Measurements from ENCODE around the gene RBM11. TPM values are rescaled to one million over a fixed set of nuclear protein-coding genes. Genes with fewer than 3 reads are reported as not detected.
A peak's percentile ranks its signal among the peaks of the same experiment; 100 is the strongest.

The RBM11 gene
- polyA plus RNA-seq, 6 donors from 2014 or later: 1.8 to 5.7 (median 3.4) TPM

DNA sequence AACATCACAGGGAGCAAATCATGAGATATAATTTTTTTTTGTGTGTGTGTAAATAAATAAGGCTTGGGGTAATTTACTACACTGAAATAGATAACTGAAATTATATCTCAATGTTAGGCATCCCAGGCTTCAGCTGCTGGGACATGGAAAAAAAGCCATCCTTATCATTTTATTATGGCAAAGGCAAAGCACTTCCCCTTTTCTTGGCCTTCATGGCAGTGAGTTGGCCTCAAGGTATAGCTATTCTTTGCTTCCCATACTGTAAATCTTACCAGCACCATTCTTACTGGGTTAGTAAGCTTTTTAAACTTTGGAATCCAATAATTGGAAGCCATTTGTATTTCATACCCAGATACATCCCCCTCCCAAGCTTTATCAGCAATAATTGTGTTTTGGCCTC is 29.0 kb downstream of the RBM11 start:
- DNase-seq (no peak), ATAC-seq (ENCODE audit: low read depth in 2 of 2) (no peak)
- Mint-ChIP-seq H3K4me3 (no peak overlapping the region), H3K9me3 (peaks cover 0 to 8% (median 2%) of the 10 kb centered on the region in 7 donors), H3K36me3 (peaks cover 0 to 3% of the 10 kb centered on the region in 2 donors), H3K27me3 (peaks cover 0 to 12% (median 12%) of the 10 kb centered on the region in 3 donors), H3K27ac (no peak overlapping the region), H3K4me1 (no peaks in the 10 kb centered on the region)

- DNase-seq (no peak), ATAC-seq (ENCODE audit: low read depth in 2 of 2) (no peak)
- peaks cover 0 to 15% (median 12%) of the 10 kb centered on the region in 3 donors for H3K27me3 Mint-ChIP-seq
- H3K4me1 Mint-ChIP-seq: no peaks in the 10 kb centered on the region
- H3K27ac Mint-ChIP-seq: no peak overlapping the region
- H3K9me3 Mint-ChIP-seq: peaks cover 0 to 11% (median 2%) of the 10 kb centered on the region in 7 donors
- H3K4me3 Mint-ChIP-seq: no peak overlapping the region
- peaks cover 0 to 7% of the 10 kb centered on the region in 2 donors for H3K36me3 Mint-ChIP-seq
These were observed 29.8 kb downstream of the RBM11 start for GRCh38 chr21:14245711-14246110.

DNA sequence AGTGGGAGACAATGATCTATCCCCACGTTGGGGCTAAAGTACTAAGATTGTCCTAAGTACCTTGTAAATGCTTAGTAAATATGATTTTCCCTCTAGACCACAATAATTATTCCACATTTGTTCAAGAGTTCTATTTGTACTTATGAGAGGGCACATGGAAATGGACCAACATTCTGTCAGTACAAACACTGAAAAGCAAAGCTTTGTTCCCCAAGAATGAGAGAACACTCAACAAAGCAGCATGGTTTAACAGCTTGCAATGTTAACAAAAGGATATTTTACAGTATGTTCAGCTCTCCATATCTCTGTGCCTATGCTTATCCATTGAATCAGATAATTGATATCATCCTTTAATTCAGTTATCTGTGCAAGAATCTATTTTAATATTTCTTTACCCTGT is 35.4 kb downstream of the RBM11 start:
- peaks cover 0 to 7% of the 10 kb centered on the region in 2 donors for H3K36me3 Mint-ChIP-seq
- peaks cover 0 to 6% (median 4%) of the 10 kb centered on the region in 3 donors for H3K4me1 Mint-ChIP-seq
- H3K27me3 Mint-ChIP-seq: peaks cover 4 to 14% (median 9%) of the 10 kb centered on the region in 3 donors
- no peak overlapping the region for H3K4me3 Mint-ChIP-seq
- DNase-seq: no peak
- ATAC-seq (ENCODE audit: low read depth in 2 of 2): no peak
- no peak overlapping the region for H3K27ac Mint-ChIP-seq
- H3K9me3 Mint-ChIP-seq: peaks cover 0 to 11% (median 2%) of the 10 kb centered on the region in 7 donors

GRCh38 chr21:14259747-14260146 is 43.8 kb downstream of the RBM11 start:
- no peak overlapping the region for H3K4me3 Mint-ChIP-seq
- H3K4me1 Mint-ChIP-seq: no peaks in the 10 kb centered on the region
- DNase-seq (peak; percentile 17), ATAC-seq (ENCODE audit: low read depth in 2 of 2) (peak; percentile 28 to 43)
- H3K9me3 Mint-ChIP-seq: no peaks in the 10 kb centered on the region
- H3K27me3 Mint-ChIP-seq: peaks cover 0 to 7% (median 4%) of the 10 kb centered on the region in 3 donors
- no peak overlapping the region for H3K27ac Mint-ChIP-seq
- H3K36me3 Mint-ChIP-seq: no peaks in the 10 kb centered on the region

DNA sequence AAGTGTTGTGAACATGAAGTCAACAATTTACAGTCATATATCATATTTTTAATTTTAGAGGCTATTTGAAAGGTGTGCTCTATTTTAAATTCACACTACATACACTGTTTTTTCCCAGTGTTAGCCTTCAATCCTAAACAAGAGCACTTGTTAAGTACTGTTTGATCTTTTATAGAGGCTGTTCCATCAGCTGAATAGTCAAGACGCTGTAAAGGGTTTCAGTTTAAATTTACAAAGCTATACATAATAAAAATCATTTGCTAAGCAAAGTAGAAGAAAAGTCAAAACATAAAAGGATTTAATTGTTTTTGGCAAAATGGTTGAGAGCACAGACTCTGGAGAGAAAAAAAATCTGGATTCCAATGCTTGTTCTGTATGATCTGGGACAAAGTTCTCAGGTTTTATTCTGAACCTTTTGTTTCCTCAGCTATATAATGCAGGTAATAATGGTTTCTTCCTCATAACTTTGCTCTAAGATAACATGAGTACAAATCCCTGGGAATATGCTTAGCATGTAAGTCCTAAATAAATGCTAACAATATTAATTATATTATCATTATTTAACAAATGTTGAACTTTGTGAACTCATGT is 44.3 kb downstream of the RBM11 start:
- DNase-seq (no peak), ATAC-seq (ENCODE audit: low read depth in 2 of 2) (no peak)
- no peak overlapping the region for H3K4me3 Mint-ChIP-seq
- H3K4me1 Mint-ChIP-seq: no peaks in the 10 kb centered on the region
- peaks cover 0 to 7% (median 4%) of the 10 kb centered on the region in 3 donors for H3K27me3 Mint-ChIP-seq
- H3K36me3 Mint-ChIP-seq: no peaks in the 10 kb centered on the region
- H3K27ac Mint-ChIP-seq: no peak overlapping the region
- no peaks in the 10 kb centered on the region for H3K9me3 Mint-ChIP-seq

DNA sequence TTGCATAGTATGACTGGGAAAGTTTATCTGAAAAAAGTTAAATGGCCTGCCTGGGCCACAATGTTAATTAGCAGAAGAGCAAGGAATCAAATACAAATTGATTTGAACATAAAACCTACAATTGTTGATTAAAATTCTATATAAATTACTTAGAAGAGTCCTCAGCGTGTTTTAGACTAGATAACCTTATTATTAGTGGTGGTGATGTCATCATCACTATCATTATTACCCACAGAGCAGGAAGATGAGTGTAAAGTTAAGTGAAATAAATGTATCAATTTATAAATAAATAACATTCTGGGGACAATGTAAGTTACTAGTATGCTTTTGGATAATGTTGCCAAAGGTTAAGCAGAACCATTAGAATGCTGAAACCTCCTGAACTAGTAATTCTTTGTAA is 46.1 kb downstream of the RBM11 start:
- H3K9me3 Mint-ChIP-seq: no peaks in the 10 kb centered on the region
- no peak overlapping the region for H3K27ac Mint-ChIP-seq
- no peaks in the 10 kb centered on the region for H3K36me3 Mint-ChIP-seq
- H3K27me3 Mint-ChIP-seq: peaks cover 0 to 7% (median 4%) of the 10 kb centered on the region in 3 donors
- H3K4me1 Mint-ChIP-seq: no peaks in the 10 kb centered on the region
- no peak for DNase-seq
- no peak overlapping the region for H3K4me3 Mint-ChIP-seq
- ATAC-seq (ENCODE audit: low read depth in 2 of 2): no peak

DNA sequence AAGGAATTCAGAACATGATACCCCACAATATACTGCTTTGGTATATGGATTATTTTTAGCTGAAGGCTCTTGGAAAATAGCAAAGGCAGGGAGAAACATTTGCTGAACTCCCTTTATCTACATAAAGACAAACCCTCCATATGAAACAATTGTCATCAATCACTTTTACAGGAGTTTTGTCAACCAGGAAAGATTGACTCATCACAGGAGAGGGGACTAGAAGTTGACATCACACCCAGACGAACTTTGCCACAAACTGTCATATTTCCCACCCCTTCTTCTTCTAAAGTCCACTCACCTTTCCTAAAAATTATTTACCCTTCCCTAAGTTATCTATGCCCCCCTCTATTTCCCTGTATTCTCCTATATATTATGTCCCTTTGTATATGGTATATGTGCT is 47.9 kb downstream of the RBM11 start:
- no peaks in the 10 kb centered on the region for H3K36me3 Mint-ChIP-seq
- DNase-seq (no peak), ATAC-seq (ENCODE audit: low read depth in 2 of 2) (no peak)
- H3K27me3 Mint-ChIP-seq: peaks cover 0 to 4% (median 0%) of the 10 kb centered on the region in 3 donors
- no peak overlapping the region for H3K4me3 Mint-ChIP-seq
- no peaks in the 10 kb centered on the region for H3K4me1 Mint-ChIP-seq
- no peaks in the 10 kb centered on the region for H3K9me3 Mint-ChIP-seq
- no peak overlapping the region for H3K27ac Mint-ChIP-seq

- H3K36me3 Mint-ChIP-seq: no peaks in the 10 kb centered on the region
These were observed 49.1 kb downstream of the RBM11 start for GRCh38 chr21:14265023-14265422.

GRCh38 chr21:14267076-14267475 is 51.1 kb downstream of the RBM11 start:
- DNase-seq: no peak
- no peaks in the 10 kb centered on the region for H3K4me1 Mint-ChIP-seq
- no peaks in the 10 kb centered on the region for H3K9me3 Mint-ChIP-seq
- peaks cover 4 to 12% (median 10%) of the 10 kb centered on the region in 3 donors for H3K27me3 Mint-ChIP-seq
- no peak for ATAC-seq (ENCODE audit: low read depth in 2 of 2)
- H3K4me3 Mint-ChIP-seq: no peak overlapping the region
- H3K36me3 Mint-ChIP-seq: no peaks in the 10 kb centered on the region
- H3K27ac Mint-ChIP-seq: no peak overlapping the region

More at GRCh38 chr21:14265023-14265422, 49.1 kb downstream of the RBM11 start:
- no peak overlapping the region for H3K27ac Mint-ChIP-seq
- H3K4me1 Mint-ChIP-seq: no peaks in the 10 kb centered on the region
- no peak for DNase-seq
- no peaks in the 10 kb centered on the region for H3K27me3 Mint-ChIP-seq
- no peak for ATAC-seq (ENCODE audit: low read depth in 2 of 2)
- no peak overlapping the region for H3K4me3 Mint-ChIP-seq
- H3K9me3 Mint-ChIP-seq: no peaks in the 10 kb centered on the region

GRCh38 chr21:14270631-14271030 is 54.7 kb downstream of the RBM11 start:
- no peaks in the 10 kb centered on the region for H3K36me3 Mint-ChIP-seq

GRCh38 chr21:14271053-14271452 is 55.1 kb downstream of the RBM11 start:
- no peaks in the 10 kb centered on the region for H3K4me1 Mint-ChIP-seq
- ATAC-seq (ENCODE audit: low read depth in 2 of 2) (no peak), DNase-seq (no peak)
- H3K27me3 Mint-ChIP-seq: peaks cover 20 to 49% (median 33%) of the 10 kb centered on the region in 3 donors
- no peak overlapping the region for H3K4me3 Mint-ChIP-seq
- no peak overlapping the region for H3K27ac Mint-ChIP-seq
- no peaks in the 10 kb centered on the region for H3K9me3 Mint-ChIP-seq
- no peaks in the 10 kb centered on the region for H3K36me3 Mint-ChIP-seq

More at GRCh38 chr21:14270631-14271030, 54.7 kb downstream of the RBM11 start:
- DNase-seq (no peak), ATAC-seq (ENCODE audit: low read depth in 2 of 2) (no peak)
- Mint-ChIP-seq H3K9me3 (no peaks in the 10 kb centered on the region), H3K27ac (no peak overlapping the region), H3K4me3 (no peak overlapping the region), H3K4me1 (no peaks in the 10 kb centered on the region), H3K27me3 (peaks cover 20 to 45% (median 28%) of the 10 kb centered on the region in 3 donors)

DNA sequence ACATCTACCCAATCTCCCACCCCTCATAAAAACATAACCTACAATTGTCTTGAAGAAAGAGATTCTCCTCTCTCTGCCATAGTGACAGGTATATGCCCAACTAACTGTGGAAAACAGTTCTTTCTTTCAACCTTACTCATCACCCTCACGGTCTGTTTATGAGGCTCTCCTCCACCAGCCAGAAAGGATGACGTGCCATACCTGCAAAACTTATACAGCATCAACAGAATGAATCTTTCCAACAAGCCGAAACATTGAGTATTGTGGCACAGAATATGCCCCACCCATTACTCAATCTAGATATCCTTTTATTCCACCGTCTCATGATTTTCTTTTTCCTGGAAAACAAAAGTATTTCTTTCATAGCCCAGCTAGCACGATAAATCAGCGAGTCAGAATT is 55.7 kb downstream of the RBM11 start:
- Mint-ChIP-seq H3K27ac (no peak overlapping the region), H3K27me3 (peaks cover 20 to 51% (median 33%) of the 10 kb centered on the region in 3 donors), H3K4me3 (no peak overlapping the region), H3K36me3 (no peaks in the 10 kb centered on the region), H3K4me1 (no peaks in the 10 kb centered on the region), H3K9me3 (no peaks in the 10 kb centered on the region)
- DNase-seq: no peak
- no peak for ATAC-seq (ENCODE audit: low read depth in 2 of 2)

GRCh38 chr21:14273736-14274538 is 58.0 kb downstream of the RBM11 start:
- no peaks in the 10 kb centered on the region for H3K4me1 Mint-ChIP-seq
- peaks cover 20 to 51% (median 33%) of the 10 kb centered on the region in 3 donors for H3K27me3 Mint-ChIP-seq
- no peak overlapping the region for H3K27ac Mint-ChIP-seq
- no peak for ATAC-seq (ENCODE audit: low read depth in 2 of 2)
- no peak overlapping the region for H3K4me3 Mint-ChIP-seq
- DNase-seq: no peak
- no peaks in the 10 kb centered on the region for H3K9me3 Mint-ChIP-seq
- H3K36me3 Mint-ChIP-seq: no peaks in the 10 kb centered on the region

- Mint-ChIP-seq H3K9me3 (no peaks in the 10 kb centered on the region), H3K27me3 (peaks cover 20 to 51% (median 36%) of the 10 kb centered on the region in 3 donors), H3K4me1 (peaks cover 1 to 3% (median 2%) of the 10 kb centered on the region in 3 donors), H3K36me3 (no peaks in the 10 kb centered on the region), H3K4me3 (no peak overlapping the region), H3K27ac (peak overlapping the region in 1 of 6 donors; percentile 5)
- ATAC-seq (ENCODE audit: low read depth in 2 of 2): no peak
- no peak for DNase-seq
These were observed 59.8 kb downstream of the RBM11 start for GRCh38 chr21:14275702-14276205.
